Left cardiac atrium (tissue), 4 donors: ENCODE measurements around the gene SVBP. TPM values are rescaled to one million over a fixed set of nuclear protein-coding genes. Genes with fewer than 3 reads are reported as not detected.
"Not testable (repeated sequence)": the region's sequence is repeated elsewhere in the genome, so short reads cannot be mapped to it uniquely, and the experiment has no call there.

Experiments
- ATAC-seq, 2 donors: fragments of 200-7000 bp; cut with Tn5 transposase; one replicate each; pipeline ENCODE4 v1.9.1; 2020; ENCODE audit warnings: mild to moderate bottlenecking in 2 of 2, moderate library complexity in 2 of 2
- DNase-seq: peaks from one replicate; pipeline ENCODE4 v3.0.0-alpha.2; 2020
- intact Hi-C, 2 donors: fragments of 100-400 bp; cut with DNase I; formaldehyde crosslinking; loops; one replicate each; pipeline versions ENCODE4 v1.14.1 to v1.15.1; 2022 to 2023
- long read RNA-seq: library from polyadenylated mRNA; unstranded; transcript quantifications from one replicate; pipeline ENCODE4 v2.0.0, GENCODE V29; 2021
- total RNA-seq, 2 donors: library from RNA; stranded (reverse); fragmentation: NEBNext Ultra II Directional; extraction: Animal tissue kit (Norgen Biotek cat#: 25700); gene quantifications; one replicate each; pipeline ENCODE4 v1.2.1, GENCODE V29; 2021
- donor health status: DM: no; HTN: yes; CAD: no.
- donor health status: DM: no; HTN: yes; CAD: no; lungs with severe emphysema.
- donor health status: DM: yes; HTN: yes; CAD: no.
- donor health status: Dilated cardiomyopathy.

Gene SVBP, protein sequence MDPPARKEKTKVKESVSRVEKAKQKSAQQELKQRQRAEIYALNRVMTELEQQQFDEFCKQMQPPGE
- 10 to 100 TPM; 10.6 to 14.2 TPM for total RNA-seq
- long read RNA-seq = 0 reads

DNA sequence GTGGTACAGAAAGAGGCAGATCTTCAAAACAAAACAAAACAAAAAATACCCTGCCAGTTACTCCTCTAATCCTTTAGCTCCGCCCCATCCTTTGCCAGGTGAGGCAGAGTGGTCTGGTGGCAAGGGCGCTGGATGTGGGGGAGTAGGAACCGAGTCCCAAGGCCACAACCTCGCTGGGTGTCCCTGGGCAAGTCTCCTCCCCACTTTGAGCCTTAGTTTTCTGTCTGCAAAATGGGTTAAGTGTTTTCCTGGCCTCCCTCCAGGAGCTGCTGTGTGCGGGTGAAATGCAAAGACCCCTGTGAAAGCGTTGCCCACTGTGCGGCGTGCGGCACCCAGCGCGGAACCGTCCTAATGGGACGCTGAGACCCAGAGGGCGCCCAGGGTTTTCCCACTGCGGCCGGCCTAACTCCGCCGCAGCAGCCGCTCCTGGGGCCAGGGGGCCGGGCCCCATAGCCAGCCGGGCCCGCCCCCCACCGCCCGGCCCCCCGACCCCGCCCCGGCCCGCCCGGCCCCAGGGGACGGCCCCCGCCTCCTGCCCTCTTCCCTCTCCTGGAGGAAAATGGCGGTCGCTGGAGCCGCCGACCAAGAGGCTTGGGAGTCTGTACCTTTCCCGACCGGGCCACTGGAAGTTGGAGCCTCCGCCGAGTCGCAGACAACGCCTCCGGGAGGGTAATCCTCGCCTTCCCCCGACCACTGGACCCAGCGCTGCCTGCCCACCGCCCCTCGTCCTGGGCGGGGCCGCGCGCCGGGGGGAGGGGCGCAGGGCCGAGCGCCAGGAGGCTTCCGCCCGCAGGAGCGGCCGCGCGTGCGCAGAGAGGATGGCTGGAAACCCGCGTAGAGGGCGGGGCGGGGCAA lies at the start of gene SVBP, which contains the start of gene ERMAP:
SVBP (minus strand) TSS at position 813 of the 855 bp plus-strand sequence. CDS start 853 bp downstream, outside the sequence.
ERMAP (plus strand) TSS at position 538 of the 855 bp plus-strand sequence. CDS start 13,327 bp downstream, outside the sequence.
- peak; percentile 99 for ATAC-seq
- peak; percentile 93 for DNase-seq
- intact Hi-C loops = loop anchor here in 1 of 2 donors (5.0 kb wide), 1 partner anchor 50 kb away; the partner anchor contains the start of genes C1orf50 and P3H1

DNA sequence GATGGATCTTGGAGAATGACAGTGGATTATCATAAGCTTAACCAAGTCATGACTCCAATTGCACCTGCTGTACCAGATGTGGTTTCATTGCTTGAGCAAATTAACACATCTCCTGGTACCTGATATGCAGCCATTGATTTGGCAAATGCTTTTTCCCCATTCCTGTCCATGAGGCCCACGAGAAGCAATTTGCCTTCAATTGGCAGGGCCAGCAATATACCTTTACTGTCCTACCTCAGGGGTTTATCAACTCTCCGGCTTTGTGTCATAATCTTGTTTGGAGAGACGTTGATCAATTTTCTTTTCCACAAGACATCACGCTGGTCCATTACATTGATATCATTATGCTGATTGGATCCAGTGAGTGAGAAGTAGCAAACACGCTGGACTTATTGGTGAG lies 49.4 kb upstream of the SVBP start:
- DNase-seq = no peak
- no peak for ATAC-seq
- intact Hi-C loops = no loop called here

DNA sequence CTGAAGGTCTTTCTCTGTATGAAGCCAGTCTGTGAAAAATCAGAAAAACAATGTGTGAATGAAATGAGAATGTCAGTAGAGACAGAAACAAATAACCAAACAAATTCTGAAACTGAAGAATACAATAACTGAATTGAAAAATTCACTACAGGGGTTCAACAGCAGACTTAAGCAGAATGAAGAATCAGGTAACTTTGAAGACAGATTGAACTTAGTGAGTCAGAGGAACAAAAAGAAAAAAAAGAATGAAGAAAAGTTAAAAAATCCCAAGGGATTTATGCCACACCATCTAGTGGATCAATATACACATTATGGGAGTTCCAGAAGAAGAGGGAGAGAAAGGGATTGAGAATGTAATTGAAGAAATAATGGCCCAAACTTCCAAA lies 43.8 kb upstream of the SVBP start:
- no peak for ATAC-seq
- DNase-seq = no peak
- intact Hi-C loops = no loop called here

DNA sequence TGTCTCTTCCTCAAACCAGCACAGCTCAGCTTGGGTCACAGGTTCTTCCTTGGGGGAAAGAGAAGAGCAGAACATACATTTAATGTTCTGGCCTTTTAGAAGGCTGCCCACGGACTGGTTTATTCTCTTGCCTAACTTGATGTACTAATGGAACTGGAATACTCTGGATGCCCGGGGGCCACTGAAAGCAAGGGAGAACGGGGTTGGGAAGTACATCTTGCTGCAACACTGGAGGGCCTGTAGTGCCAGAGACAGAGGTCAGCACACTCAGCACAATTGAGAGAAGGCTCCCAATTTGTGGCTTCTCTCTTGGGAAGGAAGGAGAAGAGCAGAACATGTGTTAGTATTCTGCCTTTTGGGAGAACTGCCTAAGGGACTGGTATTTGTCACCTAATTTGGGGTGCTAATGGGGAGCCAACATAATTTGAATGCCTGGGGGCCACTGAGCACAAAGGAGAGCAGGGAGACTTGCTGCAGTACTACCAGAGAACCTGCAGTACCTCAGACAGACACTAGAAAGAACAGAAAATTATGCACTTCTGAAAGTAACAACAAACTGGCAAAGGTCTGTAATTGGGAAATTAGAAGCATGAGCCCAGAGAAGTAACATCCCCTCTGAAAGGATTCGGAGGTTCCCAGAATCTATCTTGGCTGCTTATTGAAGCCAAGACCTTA lies 43.3 kb upstream of the SVBP start:
- DNase-seq = no peak
- intact Hi-C loops = no loop called here
- no peak for ATAC-seq

DNA sequence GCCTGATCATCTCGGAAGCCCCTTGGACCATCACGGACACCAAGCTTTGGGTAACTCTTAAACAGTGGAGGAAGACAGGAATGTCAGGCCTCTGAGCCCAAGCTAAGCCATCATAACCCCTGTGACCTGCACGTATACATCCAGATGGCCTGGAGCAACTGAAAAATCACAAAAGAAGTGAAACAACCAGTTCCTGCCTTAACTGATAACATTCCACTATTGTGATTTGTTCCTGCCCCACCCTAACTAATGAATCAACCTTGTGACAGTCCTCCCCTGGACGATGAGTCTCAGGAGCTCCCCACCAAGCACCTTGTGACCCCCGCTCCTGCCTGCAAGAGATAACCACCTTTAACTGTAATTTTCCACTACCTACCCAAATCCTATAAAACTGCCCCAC lies 42.2 kb upstream of the SVBP start:
- DNase-seq, ATAC-seq, intact Hi-C loops: not testable (repeated sequence)

DNA sequence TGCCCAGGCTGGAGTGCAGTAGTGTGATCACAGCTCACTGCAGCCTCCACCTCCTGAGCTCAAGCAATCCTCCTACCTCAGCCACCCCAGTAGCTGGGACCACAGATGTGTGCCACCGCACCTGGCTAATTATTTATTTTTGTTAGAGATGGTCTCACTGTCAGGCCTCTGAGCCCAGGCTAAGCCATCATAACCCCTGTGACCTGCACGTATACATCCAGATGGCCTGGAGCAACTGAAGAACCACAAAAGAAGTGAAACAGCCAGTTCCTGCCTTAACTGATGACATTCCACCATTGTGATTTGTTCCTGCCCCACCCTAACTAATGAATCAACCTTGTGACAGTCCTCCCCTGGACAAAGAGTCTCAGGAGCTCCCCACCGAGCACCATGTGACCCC lies 39.4 kb upstream of the SVBP start:
- intact Hi-C loops, DNase-seq, ATAC-seq: not testable (repeated sequence)

DNA sequence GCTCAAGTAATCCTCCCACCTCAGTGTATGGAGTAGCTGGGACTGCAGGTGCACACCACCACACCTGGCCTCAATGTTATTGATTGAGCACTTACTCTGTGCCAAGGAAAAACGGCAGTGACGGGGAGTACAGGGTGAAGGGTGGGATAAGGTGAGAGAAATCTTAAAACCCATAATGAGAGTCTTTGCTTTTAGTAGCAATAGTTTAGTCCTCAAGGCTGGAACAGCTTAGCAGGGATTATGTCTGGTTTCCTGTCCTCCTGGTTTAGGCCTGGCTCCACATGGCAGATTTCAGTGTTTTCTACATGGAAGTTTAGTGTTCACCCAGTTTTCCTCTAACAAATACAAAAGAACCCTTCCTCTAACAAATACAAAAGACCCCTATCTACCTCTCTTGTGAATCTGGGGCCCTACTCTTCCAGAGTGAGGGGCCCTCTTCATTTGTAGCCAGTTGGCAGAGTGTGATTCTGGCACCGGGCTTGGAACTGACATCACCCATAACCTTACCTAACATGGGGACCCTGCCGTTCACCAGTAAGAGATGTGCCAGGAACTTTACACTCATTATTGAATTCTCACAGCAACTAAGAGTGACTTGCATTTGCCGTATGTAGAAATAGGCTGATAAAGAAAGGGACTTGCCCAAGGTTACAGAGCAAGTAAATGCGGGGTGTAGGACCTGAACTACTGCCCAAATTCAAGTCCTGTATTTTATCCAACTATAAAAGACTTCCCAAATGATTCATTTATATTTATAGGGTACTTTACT lies 36.1 kb upstream of the SVBP start:
- DNase-seq = no peak
- peak in 1 of 2 donors; percentile 75 for ATAC-seq
- intact Hi-C loops = no loop called here

DNA sequence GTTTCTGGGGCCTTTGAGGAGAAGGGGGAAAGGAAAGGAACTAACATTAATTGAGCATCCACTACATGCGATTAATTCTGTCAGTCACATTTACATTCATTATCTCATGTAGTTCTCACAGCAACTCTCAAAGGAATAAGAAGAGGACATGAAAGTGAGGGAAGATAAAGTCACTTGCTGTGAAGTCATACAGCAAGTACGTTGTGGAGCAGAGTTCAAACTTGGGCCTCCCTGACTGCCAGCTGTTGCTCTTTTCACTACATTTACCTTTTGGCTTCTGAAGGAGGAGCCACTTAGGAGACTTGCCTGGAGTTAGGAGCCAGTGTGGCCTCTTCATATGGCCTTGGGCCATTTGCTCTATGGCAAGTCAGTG lies 35.4 kb upstream of the SVBP start:
- intact Hi-C loops = no loop called here
- ATAC-seq (peak in 1 of 2 donors; percentile 51), DNase-seq (no peak)

DNA sequence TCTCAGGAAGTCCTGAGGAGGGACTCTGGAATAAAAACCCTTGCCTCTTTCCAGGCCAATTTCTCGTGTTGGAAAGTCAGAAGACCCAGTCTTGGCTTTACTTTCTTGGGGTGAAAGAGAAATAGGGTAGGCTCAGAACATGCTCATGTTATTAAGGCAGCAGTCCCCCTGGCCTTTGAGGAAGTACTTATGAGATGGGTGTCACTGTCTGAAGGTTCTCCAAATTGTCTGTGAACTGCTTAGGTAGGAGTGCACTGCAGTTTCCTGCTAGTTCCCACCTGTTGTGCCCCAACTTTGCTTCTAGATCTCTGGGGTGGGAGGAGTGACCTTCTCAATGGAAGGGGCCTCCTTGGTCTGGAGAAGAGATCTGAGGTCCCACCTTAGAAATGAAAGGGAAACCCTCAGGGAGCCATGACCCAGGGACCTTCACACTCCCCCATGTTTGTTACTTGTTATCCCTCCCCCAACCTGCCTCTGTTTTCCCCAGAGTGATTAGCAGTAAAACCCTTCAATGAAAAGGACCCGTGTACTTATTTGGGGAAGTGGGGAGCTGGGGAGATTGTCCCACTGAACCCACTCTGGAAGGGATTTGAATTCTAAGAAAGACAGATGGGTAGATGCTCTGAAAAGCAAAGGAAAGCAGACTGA lies 34.9 kb upstream of the SVBP start:
- no peak for DNase-seq
- ATAC-seq = no peak
- intact Hi-C loops = no loop called here

DNA sequence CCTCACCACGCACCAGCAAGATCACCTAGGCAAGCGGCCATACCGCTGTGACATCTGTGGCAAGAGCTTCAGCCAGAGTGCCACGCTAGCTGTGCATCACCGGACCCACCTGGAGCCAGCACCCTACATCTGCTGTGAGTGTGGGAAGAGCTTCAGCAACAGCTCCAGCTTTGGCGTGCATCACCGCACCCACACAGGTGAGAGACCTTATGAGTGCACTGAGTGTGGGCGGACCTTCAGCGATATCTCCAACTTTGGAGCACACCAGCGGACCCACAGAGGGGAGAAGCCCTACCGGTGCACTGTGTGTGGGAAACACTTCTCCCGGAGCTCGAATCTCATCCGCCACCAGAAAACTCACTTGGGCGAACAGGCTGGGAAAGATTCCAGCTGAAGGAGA lies 34.2 kb upstream of the SVBP start:
- intact Hi-C loops = no loop called here
- no peak for DNase-seq
- no peak for ATAC-seq

DNA sequence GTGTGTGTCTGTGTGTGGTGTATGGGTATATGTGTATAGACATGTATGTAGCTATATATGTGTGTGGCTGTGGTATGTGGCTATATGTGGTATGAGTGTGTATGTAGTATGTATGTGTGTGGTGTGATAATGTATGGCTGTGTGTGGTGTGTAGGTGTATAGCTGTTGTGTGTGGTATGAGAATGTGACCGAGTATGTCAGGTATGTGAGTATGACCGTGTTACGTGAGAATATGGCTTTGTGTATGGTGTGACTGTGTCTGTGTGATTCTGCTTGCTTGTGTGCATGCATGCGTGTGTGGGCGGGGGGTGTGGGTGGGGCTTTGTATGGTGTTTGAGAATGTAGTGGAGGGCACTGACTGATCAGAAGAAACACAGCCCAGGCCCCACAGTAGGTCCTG lies 32.7 kb upstream of the SVBP start:
- intact Hi-C loops = no loop called here
- DNase-seq (no peak), ATAC-seq (no peak)

DNA sequence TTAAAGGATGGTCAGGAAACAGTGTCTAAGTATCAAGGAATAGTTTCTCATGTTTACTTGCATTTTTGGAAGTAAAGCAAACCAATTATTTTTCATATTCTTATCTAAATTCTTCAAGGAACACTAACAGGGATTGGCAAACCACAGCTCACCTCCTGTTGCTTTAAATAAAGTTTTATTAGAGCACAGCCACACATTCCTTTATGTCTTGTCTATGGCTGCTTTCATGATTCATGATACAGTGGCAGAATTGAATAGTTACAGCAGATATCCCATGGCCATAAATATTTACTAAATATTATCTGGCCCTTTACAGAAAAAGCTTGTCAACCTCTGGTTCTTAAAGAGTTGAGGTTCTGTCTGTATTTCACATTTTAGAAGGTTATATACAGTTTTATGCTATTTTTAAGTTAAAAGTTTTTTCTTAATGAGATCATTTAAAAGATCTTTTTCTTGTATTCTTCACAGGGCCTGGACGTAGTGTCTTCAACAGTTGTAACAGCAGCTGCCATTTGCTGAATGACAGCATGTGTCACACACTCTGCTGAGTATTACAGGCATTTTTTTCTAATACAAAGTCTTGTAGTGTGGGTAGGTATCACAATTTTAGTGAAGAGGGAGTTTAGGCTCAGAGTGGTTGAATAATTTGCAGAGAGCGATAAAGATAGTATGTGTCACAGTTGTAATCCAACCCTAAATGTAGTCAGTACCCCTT lies 31.8 kb upstream of the SVBP start:
- intact Hi-C loops = no loop called here
- no peak for ATAC-seq
- no peak for DNase-seq

DNA sequence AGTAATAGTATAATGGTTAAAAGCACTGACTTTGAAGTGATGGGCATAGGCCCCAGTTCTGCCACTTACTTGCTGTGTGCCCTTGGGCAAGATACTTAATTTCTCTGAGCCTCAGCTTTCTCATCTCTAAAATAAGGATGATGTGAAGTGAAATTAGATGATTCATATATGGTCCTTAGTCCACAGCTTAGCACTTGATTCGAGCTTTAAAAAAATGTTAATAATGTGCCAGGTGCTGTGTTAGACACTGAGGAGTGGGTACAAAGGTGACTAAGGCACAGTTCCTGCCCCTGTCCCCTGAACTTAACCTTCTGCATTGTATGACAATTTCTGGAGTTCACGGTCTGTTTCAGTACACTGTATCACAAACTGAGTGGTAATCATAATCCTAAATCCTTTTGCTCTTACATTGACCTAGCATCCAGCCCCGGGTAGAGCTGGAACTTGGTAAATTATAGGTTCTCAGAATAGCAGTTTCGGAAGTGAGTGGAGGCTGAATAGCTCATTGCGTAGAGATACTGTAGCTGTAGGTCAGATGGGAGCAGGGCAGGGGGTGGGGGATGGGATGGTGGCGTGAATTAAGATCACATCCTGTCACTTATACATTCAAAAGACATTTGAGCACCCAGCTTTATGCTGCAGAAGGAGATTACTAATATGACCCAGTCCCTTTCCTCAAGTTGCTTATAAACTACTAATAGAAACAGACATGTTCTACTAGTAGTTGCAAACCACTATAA lies 30.7 kb upstream of the SVBP start:
- DNase-seq (no peak), ATAC-seq (no peak)
- intact Hi-C loops = no loop called here

DNA sequence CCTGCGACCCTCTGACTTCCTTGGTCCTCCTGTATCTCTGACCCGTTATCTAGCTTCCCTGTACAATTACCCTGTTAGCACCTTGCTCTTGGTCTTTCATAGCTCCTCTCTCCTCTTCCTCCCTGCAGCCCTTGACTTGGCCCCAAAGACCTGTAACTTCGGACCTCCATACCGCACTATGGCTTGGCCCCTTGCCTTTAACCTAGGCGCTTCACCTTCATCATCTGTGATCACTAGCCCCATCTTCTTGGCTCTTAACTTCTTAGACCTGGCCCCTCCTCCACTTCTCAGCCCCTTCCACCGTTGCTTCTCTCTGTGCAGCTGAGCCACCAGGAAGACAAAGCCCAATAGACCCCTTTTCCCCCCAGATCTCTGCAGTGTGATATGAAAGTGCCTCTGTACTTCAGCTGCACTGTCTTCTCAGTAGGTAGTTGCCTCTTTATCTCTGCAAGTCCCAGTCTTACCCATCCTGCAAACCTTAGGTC lies 30.0 kb upstream of the SVBP start:
- intact Hi-C loops = no loop called here
- ATAC-seq (no peak), DNase-seq (no peak)

DNA sequence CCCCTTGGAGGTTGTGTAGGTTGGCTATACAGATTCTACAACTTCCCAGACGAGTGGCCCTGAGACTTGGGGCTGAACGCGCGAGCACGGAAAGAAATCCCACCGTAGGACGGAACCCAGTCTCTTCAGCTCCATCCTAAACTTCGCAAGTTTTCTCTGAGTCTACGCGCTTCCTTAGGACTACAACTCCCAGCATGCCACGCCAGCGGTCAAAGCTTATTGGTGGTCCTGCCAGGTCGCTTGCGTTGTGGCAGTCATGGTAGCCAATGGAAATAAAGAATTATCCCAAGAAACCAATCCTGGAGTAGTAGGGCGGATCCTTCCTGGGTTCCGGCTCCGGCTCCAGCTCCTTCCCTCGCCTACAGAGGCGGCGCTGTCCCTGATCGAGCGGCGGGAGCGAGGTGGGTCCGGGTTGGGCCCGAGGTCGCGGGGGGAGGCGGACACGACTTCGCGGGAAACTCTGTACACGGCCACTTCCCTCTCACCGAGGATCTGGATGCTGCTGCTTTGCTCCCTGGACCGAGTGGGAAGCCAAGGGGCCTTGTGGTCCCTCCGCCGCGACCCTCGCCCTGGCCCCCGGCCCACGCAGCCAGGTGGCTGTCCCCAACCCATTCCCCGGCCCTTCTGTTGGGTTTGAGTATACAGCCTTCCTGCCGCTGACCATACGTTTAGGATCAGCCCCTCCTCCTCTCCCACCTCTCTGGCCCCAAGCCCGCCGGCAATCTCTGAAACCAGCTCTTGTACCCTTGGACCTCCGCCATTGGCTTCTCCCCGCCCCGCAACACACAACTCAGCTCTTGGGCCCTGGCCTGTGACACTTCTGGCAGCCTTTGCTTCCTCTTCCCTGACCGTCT lies 29.3 kb upstream of the SVBP start, which contains the start of gene ZNF691:
ZNF691 (plus strand) TSS at position 357 of the 854 bp plus-strand sequence. CDS start 3,046 bp downstream, outside the sequence.
- intact Hi-C loops = no loop called here

DNA sequence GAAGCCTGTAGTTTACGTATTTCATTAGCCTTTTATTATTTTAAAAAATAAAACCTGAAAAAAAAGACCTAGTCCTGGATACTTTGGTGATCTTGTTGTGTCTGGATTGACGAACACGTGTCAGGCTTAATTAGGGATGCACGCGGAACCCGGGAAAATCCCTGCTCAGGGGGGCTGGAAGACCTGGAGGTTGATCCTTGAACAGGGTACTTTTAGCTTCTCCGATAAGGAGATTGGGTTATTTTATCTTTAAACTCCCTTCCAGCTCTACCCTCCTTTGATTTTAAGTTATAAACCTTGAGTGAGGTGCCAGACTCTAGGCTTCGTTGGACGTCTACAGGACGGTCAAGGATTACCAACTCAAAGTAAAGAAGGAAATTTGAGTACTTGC lies 28.7 kb upstream of the SVBP start:
- no peak for DNase-seq
- intact Hi-C loops = no loop called here
- peak; percentile 3 to 4 for ATAC-seq

More for the DNA sequence above, 29.3 kb upstream of the SVBP start, which contains the start of gene ZNF691:
- DNase-seq (peak; percentile 97), ATAC-seq (peak; percentile 99)
